Loucy (cell line): ENCODE measurements around the gene WDR1.

Source experiments
- H2AFZ ChIP-seq: fragments of 200-600 bp; sonication (generic); 2 replicates; pipeline ENCODE4 v1.6.0; 2016; ENCODE audit warnings: antibody characterized with exemption, mild to moderate bottlenecking, low read length, moderate library complexity
- H3F3A ChIP-seq: fragments of 200-600 bp; 2 replicates; pipeline ENCODE4 v1.6.0; 2016; ENCODE audit warnings: antibody characterized with exemption, low read depth, mild to moderate bottlenecking
- H3K27me3 ChIP-seq: fragments of 200-600 bp; sonication (generic); 2 replicates; pipeline ENCODE4 v1.6.1; 2014; ENCODE audit warnings: low read length, mild to moderate bottlenecking; ENCODE audit not compliant: insufficient read depth, poor library complexity, severe bottlenecking
- H3K36me3 ChIP-seq: fragments of 200-600 bp; sonication (generic); 2 replicates; pipeline ENCODE4 v1.6.1; 2016; ENCODE audit warnings: low read length; ENCODE audit not compliant: insufficient read depth
- H3K4me1 ChIP-seq: fragments of 200-600 bp; sonication (generic); 2 replicates; pipeline ENCODE4 v1.5.1; 2014; ENCODE audit warnings: low read length, mild to moderate bottlenecking; ENCODE audit not compliant: insufficient read depth, poor library complexity, severe bottlenecking
- H3K4me2 ChIP-seq: fragments of 200-600 bp; sonication (generic); 2 replicates; pipeline ENCODE4 v1.6.0; 2014; ENCODE audit warnings: antibody characterized with exemption, low read length, low read depth, mild to moderate bottlenecking; ENCODE audit not compliant: poor library complexity, severe bottlenecking
- H3K4me3 ChIP-seq: fragments of 200-600 bp; sonication (generic); 2 replicates; pipeline ENCODE4 v1.5.1; 2014; ENCODE audit warnings: low read length, mild to moderate bottlenecking, mixed read lengths; ENCODE audit not compliant: poor library complexity, severe bottlenecking
- H3K79me2 ChIP-seq: fragments of 200-600 bp; sonication (generic); 2 replicates; pipeline ENCODE4 v1.6.1; 2014; ENCODE audit warnings: low read length; ENCODE audit not compliant: insufficient read depth
- H3K9ac ChIP-seq: fragments of 200-600 bp; sonication (generic); 2 replicates; pipeline ENCODE4 v1.6.0; 2014; ENCODE audit warnings: mild to moderate bottlenecking, low read depth, low read length, moderate library complexity; ENCODE audit not compliant: poor library complexity, severe bottlenecking
- H3K9me2 ChIP-seq: fragments of 200-600 bp; sonication (generic); replicated peaks from 2 replicates; pipeline ENCODE4 v1.6.1; 2016; ENCODE audit warnings: low read depth, low read length, mixed read lengths
- H3K9me3 ChIP-seq: fragments of 200-600 bp; sonication (generic); 2 replicates; pipeline ENCODE4 v1.6.1; 2014; ENCODE audit warnings: mild to moderate bottlenecking, antibody characterized with exemption, low read length, low read depth; ENCODE audit not compliant: insufficient read depth
- H4K20me1 ChIP-seq: fragments of 200-600 bp; sonication (generic); 2 replicates; pipeline ENCODE4 v1.6.0; 2014; ENCODE audit warnings: antibody characterized with exemption, low read length, mild to moderate bottlenecking; ENCODE audit not compliant: insufficient read depth, poor library complexity, severe bottlenecking
- EZH2phosphoT487 ChIP-seq: fragments of 200-600 bp; IDR thresholded peaks from 2 replicates; pipeline ENCODE4 v1.6.1; 2018; ENCODE audit warnings: antibody characterized with exemption, mild to moderate bottlenecking, moderate library complexity, borderline replicate concordance
- TF ChIP-seq, protein P1 (sequence below): fragments of 200-600 bp; sonication (generic); conservative IDR thresholded peaks from 2 replicates; pipeline ENCODE4 v1.5.1; 2014; ENCODE audit warnings: mild to moderate bottlenecking, antibody characterized with exemption, low read length

The WDR1 gene

GRCh38 chr4:10143171-10143570, 26.6 kb upstream of the WDR1 start:
- Histone ChIP-seq H2AFZ (no peak overlapping the region), H3K4me2 (no peak overlapping the region), H3K9ac (no peak overlapping the region), H3K79me2 (no peaks in the 10 kb centered on the region), H3K4me3 (no peak overlapping the region), H3K27me3 (no peaks in the 10 kb centered on the region), H3K9me2 (no peaks in the 10 kb centered on the region), H4K20me1 (no peaks in the 10 kb centered on the region), H3K4me1 (no peaks in the 10 kb centered on the region), H3F3A (no peaks in the 10 kb centered on the region), H3K9me3 (no peaks in the 10 kb centered on the region), H3K36me3 (no peaks in the 10 kb centered on the region)
- no peak for TF ChIP-seq EZH2phosphoT487
- TF ChIP-seq, protein P1, sequence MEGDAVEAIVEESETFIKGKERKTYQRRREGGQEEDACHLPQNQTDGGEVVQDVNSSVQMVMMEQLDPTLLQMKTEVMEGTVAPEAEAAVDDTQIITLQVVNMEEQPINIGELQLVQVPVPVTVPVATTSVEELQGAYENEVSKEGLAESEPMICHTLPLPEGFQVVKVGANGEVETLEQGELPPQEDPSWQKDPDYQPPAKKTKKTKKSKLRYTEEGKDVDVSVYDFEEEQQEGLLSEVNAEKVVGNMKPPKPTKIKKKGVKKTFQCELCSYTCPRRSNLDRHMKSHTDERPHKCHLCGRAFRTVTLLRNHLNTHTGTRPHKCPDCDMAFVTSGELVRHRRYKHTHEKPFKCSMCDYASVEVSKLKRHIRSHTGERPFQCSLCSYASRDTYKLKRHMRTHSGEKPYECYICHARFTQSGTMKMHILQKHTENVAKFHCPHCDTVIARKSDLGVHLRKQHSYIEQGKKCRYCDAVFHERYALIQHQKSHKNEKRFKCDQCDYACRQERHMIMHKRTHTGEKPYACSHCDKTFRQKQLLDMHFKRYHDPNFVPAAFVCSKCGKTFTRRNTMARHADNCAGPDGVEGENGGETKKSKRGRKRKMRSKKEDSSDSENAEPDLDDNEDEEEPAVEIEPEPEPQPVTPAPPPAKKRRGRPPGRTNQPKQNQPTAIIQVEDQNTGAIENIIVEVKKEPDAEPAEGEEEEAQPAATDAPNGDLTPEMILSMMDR: no peak

DNA sequence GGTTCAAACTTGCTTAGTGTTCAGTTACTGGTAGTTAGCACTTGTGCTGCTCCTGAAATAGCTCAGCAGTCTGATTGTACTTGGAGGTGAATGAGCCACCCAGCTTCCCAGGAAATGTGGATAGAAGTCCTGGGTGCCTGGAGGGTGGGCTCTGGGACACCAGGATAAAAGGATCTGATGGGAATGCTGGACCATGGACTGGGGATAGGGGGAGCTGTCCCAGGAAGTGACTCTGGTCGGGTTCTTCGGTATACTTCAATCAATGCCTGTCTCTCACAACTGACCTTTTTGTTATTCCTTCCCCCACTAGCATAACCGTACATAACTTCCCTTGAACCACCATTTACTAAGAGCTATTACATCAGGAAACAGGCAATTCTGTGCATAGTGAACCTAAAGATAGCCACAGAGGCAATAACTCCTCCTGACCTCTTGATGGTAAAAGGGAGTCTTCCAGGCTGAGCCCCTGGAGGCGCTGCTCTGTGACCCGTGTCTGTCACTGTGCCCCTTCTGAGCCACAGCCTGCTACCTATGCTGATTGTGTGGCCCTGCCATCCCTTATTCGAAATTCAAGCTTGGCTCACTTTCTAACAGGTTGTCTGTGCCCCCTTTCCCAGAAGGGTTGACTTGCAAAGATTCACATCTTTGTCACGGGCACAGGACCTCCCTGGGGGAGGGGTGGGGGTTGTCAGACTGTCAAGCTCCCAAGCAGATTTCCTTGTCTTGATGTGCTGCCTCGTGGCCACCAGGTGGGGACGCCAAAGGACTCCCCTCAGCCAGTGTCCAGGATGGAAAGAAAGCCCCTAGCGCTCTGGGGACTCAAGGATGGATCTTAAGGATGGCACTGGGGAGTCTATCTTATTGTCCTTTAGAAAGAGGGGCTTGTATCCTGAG, 24.5 kb upstream of the WDR1 start:
- H4K20me1 ChIP-seq: no peaks in the 10 kb centered on the region
- no peaks in the 10 kb centered on the region for H3F3A ChIP-seq
- H3K9me3 ChIP-seq: no peaks in the 10 kb centered on the region
- no peaks in the 10 kb centered on the region for H3K79me2 ChIP-seq
- H3K27me3 ChIP-seq: no peaks in the 10 kb centered on the region
- H3K4me3 ChIP-seq: no peak overlapping the region
- no peak overlapping the region for H3K4me2 ChIP-seq
- no peak overlapping the region for H2AFZ ChIP-seq
- TF ChIP-seq, protein P1: peak; percentile 61
- no peak for TF ChIP-seq EZH2phosphoT487
- H3K9ac ChIP-seq: no peak overlapping the region
- no peaks in the 10 kb centered on the region for H3K4me1 ChIP-seq
- H3K9me2 ChIP-seq: no peaks in the 10 kb centered on the region
- H3K36me3 ChIP-seq: no peaks in the 10 kb centered on the region

DNA sequence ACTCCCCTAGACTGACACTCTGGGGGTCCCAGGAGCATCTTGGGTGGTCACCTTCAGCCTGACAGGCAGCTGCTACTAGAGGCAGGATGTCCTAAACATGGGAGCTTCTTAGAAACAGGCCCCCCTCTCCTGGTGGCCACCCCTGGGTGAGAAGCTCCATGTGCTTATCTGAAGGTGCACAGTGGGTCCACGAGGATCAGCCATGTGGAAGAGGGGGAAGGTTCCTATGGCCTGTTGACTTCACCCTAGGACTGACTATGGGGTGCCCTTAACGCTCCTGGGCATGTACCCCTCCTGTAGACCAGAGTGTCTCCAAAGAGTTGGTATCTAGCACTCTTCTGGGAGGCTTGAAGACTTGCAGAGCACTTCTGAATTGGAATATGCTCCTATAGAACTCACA, 22.9 kb upstream of the WDR1 start:
- H3K4me2 ChIP-seq: no peak overlapping the region
- TF ChIP-seq EZH2phosphoT487: no peak
- TF ChIP-seq, protein P1: no peak
- H3K4me3 ChIP-seq: no peak overlapping the region
- no peak overlapping the region for H2AFZ ChIP-seq
- no peaks in the 10 kb centered on the region for H3K36me3 ChIP-seq
- no peaks in the 10 kb centered on the region for H3F3A ChIP-seq
- no peaks in the 10 kb centered on the region for H3K79me2 ChIP-seq
- H4K20me1 ChIP-seq: no peaks in the 10 kb centered on the region
- no peaks in the 10 kb centered on the region for H3K9me2 ChIP-seq
- H3K27me3 ChIP-seq: no peaks in the 10 kb centered on the region
- H3K4me1 ChIP-seq: no peaks in the 10 kb centered on the region
- H3K9ac ChIP-seq: no peak overlapping the region
- H3K9me3 ChIP-seq: no peaks in the 10 kb centered on the region
